AML-193 (cell line): ENCODE results near the gene IGFBP3.

Source experiments
- DNase-seq, 2 experiments: peaks; one replicate each; lab custom pipeline; 2025; lab: John Stamatoyannopoulos, UW

Gene IGFBP3

DNA sequence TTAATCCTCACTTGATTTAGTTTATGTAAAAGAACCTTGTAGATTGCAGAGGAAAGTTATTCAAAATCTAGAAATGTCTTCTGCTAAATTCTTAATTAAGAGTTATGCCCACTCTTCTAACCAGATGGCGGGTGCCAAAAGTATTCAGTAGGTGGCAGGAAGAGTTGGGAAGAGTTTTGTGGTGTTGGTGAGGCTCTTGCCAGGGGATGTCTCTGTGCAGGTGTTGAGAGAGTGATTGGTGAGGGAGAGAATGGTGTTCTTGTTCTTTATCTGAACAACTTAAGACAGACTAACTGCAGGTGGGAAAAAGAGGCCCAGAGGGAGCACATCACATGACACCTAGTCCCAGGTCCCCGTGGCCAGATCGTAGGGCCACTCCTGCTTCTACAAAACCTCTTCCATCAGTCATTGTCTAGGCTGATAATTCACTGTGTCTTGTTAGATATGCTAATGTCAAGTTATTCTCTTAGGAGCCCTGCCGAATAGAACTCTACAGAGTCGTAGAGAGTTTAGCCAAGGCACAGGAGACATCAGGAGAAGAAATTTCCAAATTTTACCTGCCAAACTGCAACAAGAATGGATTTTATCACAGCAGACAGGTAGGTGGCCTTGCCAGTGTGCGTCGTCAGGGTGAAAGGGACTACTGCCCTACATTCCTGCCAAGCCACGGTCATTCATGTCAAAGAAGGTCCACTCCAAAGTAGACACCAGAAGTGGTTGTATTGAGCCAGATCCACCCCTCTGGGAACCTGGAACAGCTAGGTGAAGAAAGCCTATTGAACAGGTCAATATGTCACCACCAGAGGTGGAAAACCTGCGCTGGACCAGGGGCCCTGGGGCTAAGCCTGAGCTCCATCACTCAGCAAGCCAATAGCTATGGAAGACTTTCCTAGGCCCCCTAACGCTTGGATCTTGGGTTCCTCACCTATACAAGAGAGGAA lies 29.3 kb downstream of the IGFBP3 start:
- no peak for DNase-seq

DNA sequence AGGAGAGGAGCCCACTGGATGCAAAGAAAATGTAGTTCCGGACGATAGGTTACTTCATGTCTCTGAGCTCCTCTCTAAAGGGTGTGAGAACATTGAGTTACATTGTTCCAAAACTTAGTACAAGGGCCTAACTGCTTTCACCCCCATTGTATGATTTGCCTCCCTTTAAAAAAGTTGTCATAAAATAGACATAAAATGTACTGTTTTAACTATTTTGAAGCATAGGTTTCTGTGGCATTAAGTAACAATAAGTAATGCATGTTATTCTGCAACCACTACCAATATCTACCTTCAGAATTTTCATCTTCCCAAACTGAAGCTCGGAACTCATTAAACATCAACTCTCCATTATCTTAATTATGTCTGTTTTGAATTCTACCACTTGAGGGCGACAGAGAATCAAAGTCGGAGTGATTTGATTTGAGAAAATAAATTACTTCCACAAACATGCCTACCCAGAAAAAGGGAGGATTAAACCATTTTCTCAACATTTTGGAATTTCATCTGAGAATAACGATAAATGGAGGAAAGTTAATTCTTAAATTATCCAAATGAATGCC lies 30.1 kb downstream of the IGFBP3 start:
- DNase-seq = peak; percentile 2 to 9

DNA sequence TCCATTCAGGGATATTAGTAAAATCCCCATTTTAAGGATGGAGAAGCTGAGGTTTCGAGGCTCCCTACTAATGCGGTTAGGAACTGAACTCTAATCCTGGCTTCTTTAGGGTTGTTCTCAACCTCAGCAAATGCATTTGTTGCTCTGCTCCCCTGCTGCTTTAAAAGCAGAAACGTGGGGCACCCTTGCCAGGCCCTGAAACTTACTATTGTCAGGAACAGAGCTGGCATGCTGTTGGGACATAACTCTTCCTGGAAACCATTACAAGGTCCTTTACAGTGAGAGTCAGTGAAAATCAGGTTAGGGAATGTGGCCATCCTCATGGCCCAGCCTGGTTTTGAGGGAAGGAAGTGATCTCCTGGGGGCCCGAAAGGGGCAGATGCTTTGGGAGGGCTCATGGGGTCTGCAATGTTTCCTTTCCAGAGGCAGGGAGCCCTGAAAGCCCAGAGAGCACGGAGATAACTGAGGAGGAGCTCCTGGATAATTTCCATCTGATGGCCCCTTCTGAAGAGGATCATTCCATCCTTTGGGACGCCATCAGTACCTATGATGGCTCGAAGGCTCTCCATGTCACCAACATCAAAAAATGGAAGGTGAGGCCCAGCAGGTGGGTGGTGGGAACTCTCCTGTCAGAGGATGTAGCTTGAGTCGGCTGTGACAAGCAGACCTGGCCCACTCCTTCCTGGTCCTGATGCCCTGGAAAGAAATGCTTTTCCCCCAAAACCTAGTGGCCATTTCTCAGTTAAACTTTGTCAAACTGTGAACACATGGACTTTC lies 30.8 kb downstream of the IGFBP3 start:
- no peak for DNase-seq

DNA sequence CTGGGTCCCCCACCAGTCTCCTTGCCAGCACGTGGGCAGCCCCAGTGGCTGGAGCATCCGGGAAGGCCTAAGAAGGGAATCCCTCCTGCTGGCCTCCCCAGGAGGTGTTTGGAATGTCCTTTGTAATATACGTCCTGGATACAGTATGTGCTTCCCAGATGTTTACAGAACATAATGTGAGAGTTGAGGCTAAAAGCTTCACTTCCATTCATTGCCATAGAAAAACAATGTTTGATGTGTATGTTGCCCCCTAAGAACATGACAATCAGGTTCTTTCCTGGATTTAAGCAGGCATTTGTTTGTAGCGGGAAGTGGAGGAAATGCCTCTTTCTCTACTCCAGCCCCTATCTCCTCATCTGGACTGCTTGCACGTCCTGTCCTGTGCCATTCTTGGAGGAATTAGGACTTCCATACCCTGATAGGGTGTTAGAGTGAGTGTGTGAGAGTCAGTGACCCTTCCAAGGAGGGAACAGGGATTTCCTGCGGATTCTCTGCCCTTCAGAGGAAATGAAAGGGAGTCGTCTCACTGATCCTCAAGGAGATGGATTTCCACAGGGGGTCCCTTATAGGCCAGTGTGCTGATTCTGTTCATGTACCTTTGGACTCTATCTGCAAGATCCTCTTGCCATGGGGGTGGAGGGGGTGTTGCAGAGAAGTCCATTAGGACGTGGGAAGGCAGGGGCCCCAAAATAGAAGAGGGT lies 31.6 kb downstream of the IGFBP3 start:
- no peak for DNase-seq

DNA sequence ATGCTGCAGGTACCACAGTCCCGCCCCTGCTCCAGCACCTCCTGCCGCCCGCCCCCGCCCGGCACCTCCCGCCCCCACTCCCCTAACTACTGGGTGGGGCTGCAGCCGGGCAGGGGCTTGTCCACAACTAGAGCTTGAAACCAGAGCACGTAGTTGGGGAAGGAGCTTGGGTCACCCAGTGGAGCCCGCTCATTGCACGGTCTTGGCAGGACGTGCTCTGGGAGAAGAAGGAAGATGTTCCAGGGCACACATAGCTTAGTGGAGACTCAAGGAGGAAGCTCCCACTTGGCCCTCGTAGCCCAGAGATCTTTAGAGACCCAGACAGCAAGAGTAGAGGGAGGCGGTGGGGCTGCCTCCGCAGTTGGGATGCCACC lies 32.1 kb downstream of the IGFBP3 start:
- DNase-seq = no peak

DNA sequence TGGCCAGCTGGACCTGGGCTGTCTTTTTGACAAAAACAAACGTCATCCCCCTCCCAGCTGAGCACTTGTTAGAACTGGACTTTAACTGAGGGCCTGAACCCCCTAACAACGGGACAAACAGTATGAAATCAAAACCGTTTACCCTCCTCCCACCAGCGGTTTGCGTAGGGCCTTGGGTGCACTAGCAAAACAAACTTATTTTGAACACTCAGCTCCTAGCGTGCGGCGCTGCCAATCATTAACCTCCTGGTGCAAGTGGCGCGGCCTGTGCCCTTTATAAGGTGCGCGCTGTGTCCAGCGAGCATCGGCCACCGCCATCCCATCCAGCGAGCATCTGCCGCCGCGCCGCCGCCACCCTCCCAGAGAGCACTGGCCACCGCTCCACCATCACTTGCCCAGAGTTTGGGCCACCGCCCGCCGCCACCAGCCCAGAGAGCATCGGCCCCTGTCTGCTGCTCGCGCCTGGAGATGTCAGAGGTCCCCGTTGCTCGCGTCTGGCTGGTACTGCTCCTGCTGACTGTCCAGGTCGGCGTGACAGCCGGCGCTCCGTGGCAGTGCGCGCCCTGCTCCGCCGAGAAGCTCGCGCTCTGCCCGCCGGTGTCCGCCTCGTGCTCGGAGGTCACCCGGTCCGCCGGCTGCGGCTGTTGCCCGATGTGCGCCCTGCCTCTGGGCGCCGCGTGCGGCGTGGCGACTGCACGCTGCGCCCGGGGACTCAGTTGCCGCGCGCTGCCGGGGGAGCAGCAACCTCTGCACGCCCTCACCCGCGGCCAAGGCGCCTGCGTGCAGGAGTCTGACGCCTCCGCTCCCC lies 32.7 kb downstream of the IGFBP3 start, which contains the start of gene IGFBP1:
Gene IGFBP1, plus strand, starts transcription at position 304 of the 808 bp plus-strand sequence. Its CDS starts 165 bp downstream, at position 469.
- DNase-seq = no peak

DNA sequence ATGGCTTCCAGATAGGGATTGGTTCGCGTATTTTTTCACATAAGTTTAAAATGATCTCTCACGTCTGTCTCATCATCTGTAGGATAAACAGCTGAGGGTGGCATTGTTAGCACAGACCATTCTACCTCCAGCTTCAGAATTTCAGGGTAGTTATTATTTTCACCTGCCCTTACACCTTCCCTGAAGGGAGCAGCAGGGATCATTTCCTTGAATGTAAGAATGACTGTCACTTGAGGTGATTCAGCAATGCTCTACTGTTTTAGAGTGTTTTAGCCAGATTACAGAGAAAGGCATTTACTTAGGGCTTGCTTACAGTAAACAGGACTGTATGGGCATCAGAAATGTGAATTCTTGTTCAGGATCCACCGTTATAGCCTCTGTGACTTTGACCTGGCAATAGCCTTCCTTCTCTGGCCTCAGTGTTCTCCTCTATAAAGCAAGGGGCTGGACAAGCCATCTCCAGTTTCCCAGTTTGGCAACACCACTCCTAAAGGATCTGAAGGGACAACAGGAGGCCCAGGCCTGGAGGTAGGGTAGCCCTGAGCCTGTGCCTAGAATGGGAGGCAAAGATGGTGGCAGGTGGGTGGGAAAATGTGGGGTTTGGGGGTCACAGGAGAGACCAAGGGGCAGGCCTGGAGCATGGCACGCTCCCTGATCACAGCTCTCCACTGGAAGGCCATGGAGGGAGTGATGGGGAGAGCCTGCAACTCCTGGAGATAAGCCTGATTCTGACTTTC lies 34.0 kb downstream of the IGFBP3 start:
- no peak for DNase-seq

DNA sequence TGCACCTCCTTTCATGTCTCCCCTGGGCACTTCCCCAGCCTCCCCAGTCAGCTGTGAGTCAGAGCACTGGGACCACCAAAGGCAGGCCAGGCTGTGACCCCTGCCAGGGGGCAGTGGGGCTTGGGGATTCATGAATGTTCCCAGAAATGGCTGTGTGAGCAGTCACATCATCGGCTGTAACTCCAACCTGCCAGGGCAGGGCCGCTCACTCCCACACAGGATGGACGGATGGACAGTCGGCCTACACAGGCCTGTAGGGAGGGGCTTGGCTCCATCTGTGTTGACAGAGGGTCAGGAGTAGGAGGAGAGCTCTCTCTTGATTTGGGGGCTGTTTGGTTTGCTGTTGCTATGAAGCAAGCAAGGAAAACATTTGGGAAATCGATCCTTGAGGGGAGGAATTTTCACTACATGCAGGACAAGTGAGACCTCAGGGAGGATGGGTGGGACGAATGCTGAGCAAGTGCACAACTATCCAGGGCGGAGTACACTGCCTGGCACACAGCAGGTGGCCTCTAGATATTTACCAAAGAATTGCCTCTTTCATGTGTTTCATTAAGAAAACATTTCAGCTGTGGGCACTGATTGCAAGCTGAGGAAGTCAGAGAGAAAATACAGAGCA lies 35.7 kb downstream of the IGFBP3 start:
- DNase-seq = no peak

DNA sequence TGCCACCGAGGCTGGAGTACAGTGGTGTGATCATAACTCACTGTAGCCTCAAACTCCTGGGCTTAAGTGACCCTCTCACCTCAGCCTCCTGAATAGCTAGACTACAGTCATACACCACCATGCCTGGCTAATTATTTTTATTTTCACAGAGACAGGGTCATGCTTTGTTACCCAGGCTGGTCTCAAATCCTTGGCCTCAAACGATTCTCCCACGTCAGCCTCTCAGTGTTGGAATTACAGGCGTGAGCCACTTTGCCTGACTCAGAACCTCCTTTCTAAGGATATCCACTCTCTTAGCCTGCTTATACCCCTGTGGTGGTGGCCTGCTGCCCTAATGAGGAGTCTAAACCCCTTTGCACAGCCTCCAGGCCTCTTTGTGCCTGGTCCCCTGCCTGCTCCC lies 36.9 kb downstream of the IGFBP3 start:
- no peak for DNase-seq

DNA sequence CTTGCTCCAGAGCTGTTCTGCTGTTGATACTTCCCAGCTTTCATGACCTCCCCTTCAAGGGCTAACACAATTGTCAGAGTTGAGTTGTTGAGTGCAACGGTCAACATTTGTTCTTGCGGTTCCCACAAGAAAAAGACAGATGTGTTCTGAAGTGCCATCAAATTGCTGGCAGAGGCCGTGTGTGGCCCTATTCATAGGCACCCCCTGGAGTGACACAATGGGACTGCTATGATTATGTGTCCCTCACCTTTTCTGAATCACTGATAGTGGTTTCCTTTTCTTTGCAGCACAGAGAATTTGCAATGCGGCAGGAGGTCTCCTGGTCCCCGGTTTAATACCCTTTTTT lies 38.6 kb downstream of the IGFBP3 start:
- DNase-seq = no peak

DNA sequence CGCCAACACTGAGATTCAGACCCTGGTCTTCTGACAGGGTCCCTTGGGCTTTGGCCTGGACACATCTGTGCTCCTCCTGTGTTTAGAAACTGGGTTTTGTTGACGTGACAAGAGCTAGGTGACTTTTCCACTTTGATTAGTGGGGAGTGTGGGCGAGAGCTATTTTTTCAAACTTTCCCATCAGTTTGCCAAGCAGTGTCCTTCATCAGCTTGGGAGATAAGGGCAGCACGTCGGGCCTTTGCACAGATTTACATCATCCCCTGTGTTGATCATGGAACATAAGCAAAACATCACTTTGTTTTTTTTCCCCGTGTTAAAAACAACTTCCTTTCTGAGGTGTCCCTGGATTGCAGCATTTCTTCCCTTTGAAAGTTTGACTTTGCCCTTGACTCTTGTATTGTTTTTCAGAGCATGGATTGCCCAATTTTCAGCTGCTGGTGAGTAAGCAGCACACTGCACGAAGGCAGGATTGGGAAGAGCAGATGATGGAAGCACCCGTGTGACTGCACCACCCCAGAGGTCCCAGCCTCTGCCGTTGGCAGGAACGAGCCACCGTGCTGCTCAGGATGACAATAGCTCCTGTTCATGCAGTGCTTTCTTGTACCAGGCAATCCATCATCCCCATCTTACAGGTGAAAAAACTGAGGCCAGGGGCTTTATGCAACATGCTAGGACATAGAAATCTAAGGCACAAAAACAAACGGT lies 39.2 kb downstream of the IGFBP3 start:
- no peak for DNase-seq

DNA sequence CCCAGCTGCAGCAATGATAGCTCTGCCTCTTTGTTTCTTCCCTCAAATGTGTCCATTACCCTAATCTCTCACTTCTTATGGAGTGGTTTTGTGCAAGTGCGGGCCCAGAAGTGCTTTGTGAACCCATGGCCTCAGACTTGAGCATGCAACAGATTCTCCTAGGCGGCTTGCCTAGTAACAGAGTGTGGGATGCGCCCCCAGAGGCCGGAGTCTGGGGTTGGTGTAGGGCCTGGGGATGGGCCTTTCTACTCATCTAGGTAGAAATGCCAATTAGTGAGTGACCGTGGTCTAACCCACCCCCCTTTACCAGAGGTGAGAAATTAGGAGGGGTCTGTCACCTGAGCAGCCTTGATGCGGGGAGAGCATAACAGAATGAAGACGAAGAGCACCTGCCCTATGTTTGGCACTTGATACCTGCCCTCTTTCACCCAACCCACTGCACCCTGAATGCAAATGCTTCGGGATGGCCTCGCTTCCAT lies 39.8 kb downstream of the IGFBP3 start:
- no peak for DNase-seq

DNA sequence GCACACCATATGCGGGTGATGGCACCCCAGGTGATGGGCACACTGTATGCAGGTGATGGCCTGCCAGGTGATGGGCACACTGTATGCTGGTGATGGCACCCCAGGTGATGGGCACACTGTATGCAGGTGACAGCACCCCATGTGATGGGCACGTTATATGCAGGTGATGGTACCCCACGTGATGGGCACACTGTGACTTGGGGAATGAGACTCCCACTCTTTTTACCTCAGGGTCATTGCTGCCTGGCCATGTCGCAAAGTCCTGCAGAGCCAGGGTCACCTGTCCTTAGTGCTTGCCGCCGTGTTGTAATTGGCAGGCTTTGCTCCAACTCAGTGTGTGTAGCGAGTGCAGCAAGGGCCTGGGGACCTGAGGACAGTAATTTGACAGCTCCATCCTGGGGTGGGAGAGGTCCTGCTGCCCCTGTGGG lies 40.6 kb downstream of the IGFBP3 start:
- no peak for DNase-seq

DNA sequence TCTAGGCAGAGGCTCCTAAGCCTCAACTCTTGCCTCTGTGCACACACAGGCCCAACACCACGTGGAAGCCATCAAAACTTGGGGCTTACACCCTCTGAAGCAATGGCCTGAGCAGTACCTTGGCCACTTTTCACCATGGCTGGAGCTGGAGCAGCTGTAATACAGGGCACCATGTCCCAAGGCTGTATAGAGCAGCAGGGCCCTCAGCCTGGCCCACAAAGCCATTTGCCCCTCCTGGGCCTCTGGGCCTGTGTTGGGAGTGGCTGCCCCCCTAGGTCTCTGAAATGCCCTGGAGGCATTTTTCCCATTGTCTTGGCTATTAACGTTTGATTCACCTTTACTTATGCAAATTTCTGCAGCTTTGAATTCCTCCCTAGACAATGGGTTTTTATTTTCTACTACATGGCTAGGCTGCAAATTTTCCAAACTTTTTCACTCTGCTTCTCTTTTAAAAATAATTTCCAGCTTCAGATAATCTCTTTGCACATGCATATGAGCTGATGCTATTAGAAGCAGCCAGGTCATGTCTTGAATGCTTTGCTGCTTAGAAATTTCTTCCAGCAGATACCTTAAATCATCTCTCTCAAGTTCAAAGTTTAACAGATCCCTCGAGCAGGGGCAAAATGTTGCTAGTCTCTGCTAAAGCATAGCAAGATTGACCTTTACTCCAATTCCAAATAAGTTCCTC lies 42.5 kb downstream of the IGFBP3 start:
- DNase-seq = no peak

DNA sequence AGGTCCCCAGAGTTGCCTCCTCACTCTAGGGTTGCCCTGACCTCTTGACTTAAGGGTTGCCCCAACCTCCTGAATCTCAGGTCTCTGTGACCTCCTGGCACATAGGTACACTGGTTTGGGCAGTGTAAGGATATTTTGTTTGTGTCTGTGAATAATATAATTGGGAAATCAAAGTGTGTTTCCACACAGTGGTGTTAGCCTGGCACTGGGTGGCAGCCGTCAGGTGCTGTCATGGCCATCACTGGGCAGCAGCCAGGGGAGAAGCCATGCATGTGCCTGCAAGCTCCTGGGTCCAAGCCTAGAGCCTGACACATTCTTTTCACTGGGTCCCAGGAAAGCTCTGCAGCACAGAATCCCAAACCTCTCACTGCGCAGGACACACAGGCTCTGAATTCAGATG lies 44.6 kb downstream of the IGFBP3 start:
- no peak for DNase-seq

DNA sequence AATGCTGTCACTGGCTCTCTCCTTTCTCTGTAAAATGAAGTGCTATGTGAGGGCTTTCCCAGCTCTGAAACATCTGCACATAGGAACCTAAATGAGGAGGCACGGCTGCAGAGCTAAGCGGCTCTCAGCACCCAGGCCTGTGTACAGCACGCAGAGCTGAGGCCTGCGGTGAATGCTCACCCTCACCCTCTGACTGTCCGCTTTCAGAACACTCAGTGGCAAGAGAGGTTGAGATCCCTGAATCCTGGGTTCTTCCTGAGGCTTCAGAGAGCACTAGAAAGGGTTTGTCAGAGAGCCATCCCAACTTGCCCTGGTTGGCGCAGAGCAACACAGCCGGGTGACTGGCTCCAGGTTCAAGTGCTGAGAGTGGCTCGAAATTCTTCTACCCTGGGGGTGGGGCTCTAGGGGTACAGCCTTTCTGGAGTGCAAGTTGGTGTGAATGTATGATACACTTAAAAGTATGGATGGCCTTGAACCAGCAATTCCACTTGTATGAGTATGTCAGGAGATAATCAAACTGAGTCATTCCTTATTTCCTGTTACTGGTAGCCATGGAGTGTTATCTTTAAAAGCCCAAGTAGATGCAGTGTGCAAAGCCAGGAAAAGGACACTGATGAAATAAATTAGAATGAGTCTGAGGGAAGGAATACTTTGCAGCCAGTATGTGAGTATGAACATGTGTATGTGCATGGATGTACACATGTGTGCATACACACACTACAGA lies 46.5 kb downstream of the IGFBP3 start:
- DNase-seq = no peak

DNA sequence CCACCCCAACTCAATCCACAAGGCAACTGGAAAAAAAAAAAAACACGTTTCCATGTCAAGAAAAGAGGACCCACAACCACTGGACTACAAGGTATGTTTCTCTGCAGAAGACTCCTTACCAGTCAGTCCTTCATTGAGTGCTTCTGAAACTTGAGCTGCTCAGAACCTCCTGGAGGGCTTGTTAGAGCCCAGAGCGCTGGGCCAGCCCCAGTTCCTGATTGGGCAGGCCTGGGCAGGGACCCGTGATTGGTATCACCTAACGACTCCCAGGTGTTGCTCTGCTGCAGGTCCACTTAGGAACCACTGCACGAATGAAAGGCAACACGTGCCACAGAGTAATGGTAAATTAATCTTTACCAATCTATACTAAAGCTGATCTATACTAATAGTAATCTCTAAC lies 47.7 kb downstream of the IGFBP3 start:
- DNase-seq = no peak

DNA sequence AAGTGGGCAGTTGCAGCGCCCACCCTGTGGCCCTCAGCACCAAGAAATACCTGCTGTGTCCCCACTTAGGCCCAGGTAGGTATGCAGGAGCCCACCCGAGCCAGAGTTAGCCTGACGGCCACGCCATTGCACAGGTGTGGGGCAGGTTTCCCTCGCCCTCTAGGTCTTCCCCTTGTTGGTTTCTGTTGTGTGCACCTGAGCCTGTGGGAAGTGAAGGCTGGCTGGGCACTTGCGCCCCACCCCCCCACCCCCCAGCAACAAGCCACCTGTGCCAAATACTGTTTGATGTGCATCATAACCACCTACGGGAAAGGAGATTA lies 48.1 kb downstream of the IGFBP3 start, which contains the start of gene CCDC201:
Gene CCDC201, minus strand, starts transcription at position 48 of the 320 bp plus-strand sequence. CDS start 75 bp downstream, outside the sequence.
- no peak for DNase-seq
